ENCODE results near the gene CEP112.
"Not testable (repeated sequence)": the region's sequence is repeated elsewhere in the genome, so short reads cannot be mapped to it uniquely, and the experiment has no call there.

The CEP112 gene

GRCh38 chr17:66169839-66170238 lies 22.1 kb downstream of the CEP112 start:
- no peaks in the 10 kb centered on the region for H3K9me3 ChIP-seq (ENCODE audit: insufficient read depth, low read length)
- no peak overlapping the region for H3K27ac ChIP-seq (ENCODE audit: low read depth, low read length)
- no peak overlapping the region for H3K4me3 ChIP-seq (ENCODE audit: insufficient read depth, low read length, poor library complexity, severe bottlenecking)
- H3K9me2 ChIP-seq (replicated peaks; ENCODE audit: insufficient read depth, low read length): no peaks in the 10 kb centered on the region
- no peaks in the 10 kb centered on the region for H3K36me3 ChIP-seq (ENCODE audit: low read length)
- H2AFZ ChIP-seq (ENCODE audit: low read depth, low read length, severe bottlenecking): no peak overlapping the region
- no peak overlapping the region for H3K4me2 ChIP-seq (ENCODE audit: low read depth, low read length, poor library complexity, severe bottlenecking)
- TF ChIP-seq EZH2phosphoT487 (conservative IDR thresholded peaks at IDR 0.05; ENCODE audit: low read length): no peak
- TF ChIP-seq CTCF (IDR thresholded peaks at IDR 0.05; ENCODE audit: insufficient read depth, low read length, poor library complexity, severe bottlenecking): no peak
- no peaks in the 10 kb centered on the region for H3F3A ChIP-seq (ENCODE audit: insufficient read depth)
- no peaks in the 10 kb centered on the region for H4K20me1 ChIP-seq (ENCODE audit: low read depth, low read length)
- H3K27me3 ChIP-seq (ENCODE audit: low read length): no peaks in the 10 kb centered on the region
- no peak overlapping the region for H3K9ac ChIP-seq (ENCODE audit: low read length)
- H3K79me2 ChIP-seq (ENCODE audit: insufficient read depth, low read length): no peaks in the 10 kb centered on the region

DNA sequence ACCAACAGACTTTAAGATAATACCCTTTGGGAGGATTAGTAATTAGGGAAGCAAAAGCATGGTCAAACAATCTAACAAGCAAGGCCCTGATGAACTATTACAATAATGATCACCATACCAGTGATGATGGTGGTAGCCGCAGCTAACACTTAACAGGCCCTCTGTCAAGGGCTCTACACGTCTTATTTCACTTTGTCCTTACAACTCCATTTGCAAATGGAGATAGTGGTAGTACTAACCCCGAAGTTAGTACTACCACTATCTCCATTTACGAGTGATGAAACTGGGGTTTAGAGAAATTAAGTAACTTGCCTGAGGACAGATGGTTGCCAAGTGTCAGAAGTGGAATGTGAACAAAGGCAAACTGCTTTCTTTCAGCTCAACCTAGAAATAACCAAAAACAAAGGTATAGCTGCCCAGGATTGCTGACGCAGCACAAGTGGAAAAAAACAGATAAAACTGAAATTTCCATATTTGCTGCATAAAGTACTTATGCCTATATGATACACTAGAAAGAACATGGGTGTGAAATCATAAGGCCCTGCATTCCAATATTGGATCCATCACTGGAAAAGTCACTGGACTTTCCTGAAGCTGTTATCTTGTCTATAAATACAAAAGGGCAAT lies 24.6 kb downstream of the CEP112 start:
- no peaks in the 10 kb centered on the region for H3K27me3 ChIP-seq (ENCODE audit: low read length)
- no peak overlapping the region for H3K9ac ChIP-seq (ENCODE audit: low read length)
- H3K9me3 ChIP-seq (ENCODE audit: insufficient read depth, low read length): no peaks in the 10 kb centered on the region
- no peaks in the 10 kb centered on the region for H3F3A ChIP-seq (ENCODE audit: insufficient read depth)
- H3K79me2 ChIP-seq (ENCODE audit: insufficient read depth, low read length): no peaks in the 10 kb centered on the region
- no peak overlapping the region for H3K27ac ChIP-seq (ENCODE audit: low read depth, low read length)
- H4K20me1 ChIP-seq (ENCODE audit: low read depth, low read length): no peaks in the 10 kb centered on the region
- H3K4me3 ChIP-seq (ENCODE audit: insufficient read depth, low read length, poor library complexity, severe bottlenecking): no peak overlapping the region
- no peak for TF ChIP-seq EZH2phosphoT487 (conservative IDR thresholded peaks at IDR 0.05; ENCODE audit: low read length)
- TF ChIP-seq CTCF (IDR thresholded peaks at IDR 0.05; ENCODE audit: insufficient read depth, low read length, poor library complexity, severe bottlenecking): no peak
- no peak overlapping the region for H3K4me2 ChIP-seq (ENCODE audit: low read depth, low read length, poor library complexity, severe bottlenecking)
- H3K9me2 ChIP-seq (replicated peaks; ENCODE audit: insufficient read depth, low read length): no peaks in the 10 kb centered on the region
- no peak overlapping the region for H2AFZ ChIP-seq (ENCODE audit: low read depth, low read length, severe bottlenecking)
- no peaks in the 10 kb centered on the region for H3K36me3 ChIP-seq (ENCODE audit: low read length)

GRCh38 chr17:66165537-66166123 lies 26.3 kb downstream of the CEP112 start:
- Histone ChIP-seq H3K9ac (ENCODE audit: low read length) (no peak overlapping the region), H3K36me3 (ENCODE audit: low read length) (no peaks in the 10 kb centered on the region), H4K20me1 (ENCODE audit: low read depth, low read length) (no peaks in the 10 kb centered on the region), H3K4me2 (ENCODE audit: low read depth, low read length, poor library complexity, severe bottlenecking) (no peak overlapping the region), H3K27ac (ENCODE audit: low read depth, low read length) (no peak overlapping the region), H3K9me2 (replicated peaks; ENCODE audit: insufficient read depth, low read length) (no peaks in the 10 kb centered on the region), H3K4me3 (ENCODE audit: insufficient read depth, low read length, poor library complexity, severe bottlenecking) (no peak overlapping the region), H3F3A (ENCODE audit: insufficient read depth) (no peaks in the 10 kb centered on the region), H3K79me2 (ENCODE audit: insufficient read depth, low read length) (no peaks in the 10 kb centered on the region), H2AFZ (ENCODE audit: low read depth, low read length, severe bottlenecking) (no peak overlapping the region), H3K9me3 (ENCODE audit: insufficient read depth, low read length) (no peaks in the 10 kb centered on the region), H3K27me3 (ENCODE audit: low read length) (no peaks in the 10 kb centered on the region)
- peak; percentile 52 for TF ChIP-seq CTCF (IDR thresholded peaks at IDR 0.05; ENCODE audit: insufficient read depth, low read length, poor library complexity, severe bottlenecking)
- TF ChIP-seq EZH2phosphoT487 (conservative IDR thresholded peaks at IDR 0.05; ENCODE audit: low read length): no peak

DNA sequence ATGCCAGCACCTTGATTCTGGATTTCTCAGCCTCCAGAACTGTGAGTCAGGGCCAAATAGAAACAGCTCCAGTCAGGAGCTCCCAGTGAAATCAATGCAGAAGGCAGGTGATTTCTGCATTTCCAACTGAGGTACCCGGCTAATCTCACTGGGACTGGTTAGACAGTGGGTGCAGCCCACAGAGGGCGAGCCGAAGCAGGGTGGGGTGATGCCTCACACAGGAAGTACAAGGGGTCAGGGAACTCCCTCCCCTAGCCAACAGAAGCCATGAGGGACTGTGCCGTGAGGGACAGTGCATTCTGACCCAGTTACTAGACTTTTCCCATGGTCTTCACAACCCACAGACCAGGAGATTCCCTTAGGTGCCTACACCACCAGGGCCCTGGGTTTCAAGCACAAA lies 36.9 kb downstream of the CEP112 start:
- H3K27ac ChIP-seq (ENCODE audit: low read depth, low read length); H3K9me3 ChIP-seq (ENCODE audit: insufficient read depth, low read length); H3K4me3 ChIP-seq (ENCODE audit: insufficient read depth, low read length, poor library complexity, severe bottlenecking); H2AFZ ChIP-seq (ENCODE audit: low read depth, low read length, severe bottlenecking); H4K20me1 ChIP-seq (ENCODE audit: low read depth, low read length); H3K27me3 ChIP-seq (ENCODE audit: low read length); H3K36me3 ChIP-seq (ENCODE audit: low read length); H3K4me2 ChIP-seq (ENCODE audit: low read depth, low read length, poor library complexity, severe bottlenecking); H3K9ac ChIP-seq (ENCODE audit: low read length); H3F3A ChIP-seq (ENCODE audit: insufficient read depth); H3K9me2 ChIP-seq (replicated peaks; ENCODE audit: insufficient read depth, low read length); H3K79me2 ChIP-seq (ENCODE audit: insufficient read depth, low read length): not testable (repeated sequence)

Data from SU-DHL-6 (cell line).